Smooth muscle cell (in vitro differentiated cells): ENCODE measurements around the gene GPR39. TPM values are rescaled to one million over a fixed set of nuclear protein-coding genes. Genes with fewer than 3 reads are reported as not detected.

Experiments used
- DNase-seq: peaks from one replicate; lab custom pipeline; 2025; ENCODE audit not compliant: unreplicated experiment; lab: John Stamatoyannopoulos, UW
- H2AFZ ChIP-seq: fragments of 200-600 bp; sonication (generic); 2 replicates; pipeline ENCODE4 v1.6.0; 2016; ENCODE audit warnings: antibody characterized with exemption, low read depth, mild to moderate bottlenecking
- H3F3A ChIP-seq: fragments of 200-600 bp; sonication (generic); 2 replicates; pipeline ENCODE4 v1.6.0; 2017; ENCODE audit warnings: antibody characterized with exemption, low read depth
- H3K27ac ChIP-seq: fragments of 200-600 bp; sonication (generic); 2 replicates; pipeline ENCODE4 v1.5.1; 2016; ENCODE audit warnings: low read depth, mild to moderate bottlenecking
- H3K27me3 ChIP-seq: fragments of 200-600 bp; sonication (generic); 2 replicates; pipeline ENCODE4 v1.6.1; 2016; ENCODE audit warnings: low read depth, mild to moderate bottlenecking
- H3K36me3 ChIP-seq: fragments of 200-600 bp; sonication (generic); 2 replicates; pipeline ENCODE4 v1.5.1; 2016; ENCODE audit warnings: low read depth
- H3K4me1 ChIP-seq: fragments of 200-600 bp; sonication (generic); 2 replicates; pipeline ENCODE4 v1.5.1; 2016; ENCODE audit warnings: low read depth
- H3K4me2 ChIP-seq: fragments of 200-600 bp; sonication (generic); 2 replicates; pipeline ENCODE4 v1.6.0; 2016; ENCODE audit warnings: mild to moderate bottlenecking
- H3K4me3 ChIP-seq: fragments of 200-600 bp; sonication (generic); 2 replicates; pipeline ENCODE4 v1.5.1; 2016; ENCODE audit warnings: mild to moderate bottlenecking
- H3K79me2 ChIP-seq: fragments of 200-600 bp; sonication (generic); 2 replicates; pipeline ENCODE4 v1.6.0; 2016; ENCODE audit warnings: low read depth, mild to moderate bottlenecking
- H3K9ac ChIP-seq: fragments of 200-600 bp; sonication (generic); 2 replicates; pipeline ENCODE4 v1.6.0; 2016; ENCODE audit warnings: low read depth
- H3K9me3 ChIP-seq: fragments of 200-600 bp; sonication (generic); replicated peaks from 2 replicates; pipeline ENCODE4 v1.5.1; 2016; ENCODE audit warnings: low read depth
- H4K20me1 ChIP-seq: fragments of 200-600 bp; sonication (generic); 2 replicates; pipeline ENCODE4 v1.6.0; 2016; ENCODE audit warnings: low read depth
- CTCF ChIP-seq: fragments of 200-600 bp; sonication (generic); IDR thresholded peaks from 2 replicates; pipeline ENCODE4 v1.5.1; 2017; ENCODE audit warnings: borderline replicate concordance, mild to moderate bottlenecking, antibody characterized with exemption; ENCODE audit not compliant: insufficient read depth, poor library complexity, severe bottlenecking
- WGBS: methylation state at CpG from one replicate; pipeline ENCODE4 v1.1.7; 2016; ENCODE audit warnings: low lambda C conversion rate; 5-methylcytosine and 5-hydroxymethylcytosine counted together
- polyA plus RNA-seq: library from polyadenylated mRNA; unstranded; fragments of >200 nt; fragmentation: Nextera tagmentation; extraction: Ambion mirVana; gene quantifications from 2 replicates; pipeline ENCODE4 v1.2.1, GENCODE V29; 2016
- total RNA-seq: library from RNA; depleted of rRNA; stranded (reverse); fragments of >200 nt; gene quantifications from 2 replicates; pipeline ENCODE4 v1.2.3, GENCODE V29; 2014

GPR39 gene
- total and polyA plus RNA-seq, 2 experiments from 2014 or later, result 0.87 to 1.4 TPM

- no peak overlapping the region for H3K4me3 ChIP-seq
- no peak overlapping the region for H2AFZ ChIP-seq
- 80% methylated on average over 2 of the region's 2 CpGs for WGBS
- no peaks in the 10 kb centered on the region for H3K79me2 ChIP-seq
- H3K27ac ChIP-seq, result no peak overlapping the region
- no peak for DNase-seq
- H3K36me3 ChIP-seq, result no peaks in the 10 kb centered on the region
- H4K20me1 ChIP-seq, result no peaks in the 10 kb centered on the region
- H3K4me1 ChIP-seq, result no peaks in the 10 kb centered on the region
- no peak for TF ChIP-seq CTCF
- H3K9ac ChIP-seq, result no peak overlapping the region
- peaks cover 3% of the 10 kb centered on the region for H3K27me3 ChIP-seq
- no peaks in the 10 kb centered on the region for H3K9me3 ChIP-seq
- no peaks in the 10 kb centered on the region for H3F3A ChIP-seq
- H3K4me2 ChIP-seq, result no peak overlapping the region
Observed at GRCh38 chr2:132559921-132560320, 143.3 kb downstream of the GPR39 start.

GRCh38 chr2:132560562-132560961, 144.0 kb downstream of the GPR39 start:
- H2AFZ ChIP-seq, result no peak overlapping the region
- 91% methylated on average over 2 of the region's 2 CpGs for WGBS
- no peak for DNase-seq
- H3K4me1 ChIP-seq, result no peaks in the 10 kb centered on the region
- no peak overlapping the region for H3K4me2 ChIP-seq
- H3K79me2 ChIP-seq, result no peaks in the 10 kb centered on the region
- TF ChIP-seq CTCF, result no peak
- no peak overlapping the region for H3K4me3 ChIP-seq
- peaks cover 3% of the 10 kb centered on the region for H3K27me3 ChIP-seq
- no peaks in the 10 kb centered on the region for H3K9me3 ChIP-seq
- no peak overlapping the region for H3K27ac ChIP-seq
- H3K9ac ChIP-seq, result no peak overlapping the region
- no peaks in the 10 kb centered on the region for H4K20me1 ChIP-seq
- H3K36me3 ChIP-seq, result no peaks in the 10 kb centered on the region
- H3F3A ChIP-seq, result no peaks in the 10 kb centered on the region

GRCh38 chr2:132562245-132562644, 145.6 kb downstream of the GPR39 start:
- no peaks in the 10 kb centered on the region for H3K79me2 ChIP-seq
- no peaks in the 10 kb centered on the region for H3K4me1 ChIP-seq
- H3K27me3 ChIP-seq, result peaks cover 3% of the 10 kb centered on the region
- 60% methylated on average over 4 of the region's 4 CpGs for WGBS
- H3K27ac ChIP-seq, result no peak overlapping the region
- no peak overlapping the region for H2AFZ ChIP-seq
- no peak overlapping the region for H3K4me2 ChIP-seq
- H3F3A ChIP-seq, result no peaks in the 10 kb centered on the region
- no peak for DNase-seq
- H3K36me3 ChIP-seq, result no peaks in the 10 kb centered on the region
- H3K4me3 ChIP-seq, result no peak overlapping the region
- TF ChIP-seq CTCF, result no peak
- no peaks in the 10 kb centered on the region for H3K9me3 ChIP-seq
- no peaks in the 10 kb centered on the region for H4K20me1 ChIP-seq
- no peak overlapping the region for H3K9ac ChIP-seq

- Histone ChIP-seq H2AFZ (no peak overlapping the region), H3K9ac (no peak overlapping the region), H3K36me3 (no peaks in the 10 kb centered on the region), H3K27me3 (peaks cover 3% of the 10 kb centered on the region), H3K4me1 (no peaks in the 10 kb centered on the region), H3K4me2 (no peak overlapping the region), H3K9me3 (no peaks in the 10 kb centered on the region), H3K27ac (no peak overlapping the region), H3F3A (no peaks in the 10 kb centered on the region), H4K20me1 (no peaks in the 10 kb centered on the region), H3K79me2 (no peaks in the 10 kb centered on the region), H3K4me3 (no peak overlapping the region)
- no peak for DNase-seq
- no peak for TF ChIP-seq CTCF
- WGBS, result 93% methylated on average over 2 of the region's 2 CpGs
Observed at GRCh38 chr2:132564065-132564464, 147.5 kb downstream of the GPR39 start.
